Kasumi-1 (cell line): ENCODE data around the gene ADA.

Experiments
- DNase-seq, 2 experiments: peaks; one replicate each; lab custom pipeline; 2025; lab: John Stamatoyannopoulos, UW

Gene ADA

DNA sequence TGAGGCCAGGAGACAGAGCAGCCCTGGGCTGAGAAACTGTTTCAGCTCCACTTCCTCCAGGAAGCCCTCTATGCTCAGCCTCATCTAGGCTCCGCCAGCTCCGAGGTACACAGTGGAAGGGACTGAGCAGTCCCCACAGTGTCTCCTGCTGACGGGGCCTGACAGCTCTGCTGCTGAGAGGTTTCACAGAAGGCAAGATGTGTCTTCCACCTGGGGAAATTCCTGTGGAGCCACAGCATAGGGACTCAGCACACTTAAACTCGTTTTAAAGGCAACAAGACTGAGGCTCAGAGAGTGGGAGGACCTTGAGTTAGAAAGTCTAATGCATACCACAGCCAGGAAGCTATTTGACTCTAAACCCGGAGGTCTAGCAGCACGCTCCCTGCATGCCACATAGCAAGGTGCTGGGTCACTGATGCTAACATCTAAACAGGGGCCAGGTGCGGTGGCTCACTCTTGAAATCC lies 6.8 kb downstream of the ADA start:
- DNase-seq: no peak

DNA sequence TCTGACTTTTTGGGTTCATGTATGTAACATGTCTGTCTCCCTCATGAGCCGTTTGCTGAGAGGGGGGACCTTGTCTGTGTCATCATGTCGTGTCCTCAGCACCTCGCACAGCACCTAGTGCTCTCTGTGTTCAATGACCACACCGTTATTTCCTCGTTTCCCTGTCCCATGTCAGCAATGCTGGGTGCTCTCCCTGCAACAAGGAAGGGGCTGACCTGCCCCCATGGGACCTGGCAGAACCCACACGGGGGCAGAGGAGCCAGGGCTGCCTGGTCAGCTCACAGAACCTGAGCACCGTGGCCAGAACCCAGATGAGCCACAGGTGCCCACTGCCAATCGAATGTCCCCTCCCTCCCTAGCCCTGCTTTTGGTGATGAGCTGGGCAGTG lies 7.3 kb downstream of the ADA start:
- DNase-seq: no peak

DNA sequence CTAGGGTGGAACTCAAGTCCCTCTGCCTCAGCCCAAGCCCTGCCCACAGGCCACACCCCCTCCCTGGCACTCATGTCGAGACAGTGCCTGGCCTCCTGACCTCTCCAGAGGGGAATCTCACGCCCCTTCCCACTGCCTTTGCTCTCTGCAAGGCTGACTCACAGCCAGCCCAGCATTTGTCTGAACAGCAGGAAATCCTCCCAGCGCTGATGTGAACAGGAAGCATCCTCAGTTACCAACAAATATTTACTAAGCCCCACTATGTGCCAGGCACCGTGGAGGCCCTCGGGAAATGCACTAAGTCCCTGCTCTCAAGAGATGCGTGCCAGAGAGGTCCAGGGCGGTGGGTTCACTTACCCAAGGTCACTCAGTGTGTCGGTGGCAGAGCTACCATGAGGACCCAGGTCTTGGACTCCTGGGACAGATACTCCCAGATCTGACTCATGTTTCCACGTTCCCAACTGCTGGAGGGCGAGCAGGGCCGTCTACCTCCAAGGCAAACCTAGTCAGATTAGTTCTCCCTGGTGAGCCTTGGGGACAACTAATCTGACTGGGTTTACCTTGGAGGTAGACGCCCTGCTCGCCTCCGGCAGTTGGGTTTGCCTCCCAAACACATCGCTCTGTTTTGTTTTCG lies 7.8 kb downstream of the ADA start:
- peak; percentile 29 to 36 for DNase-seq

DNA sequence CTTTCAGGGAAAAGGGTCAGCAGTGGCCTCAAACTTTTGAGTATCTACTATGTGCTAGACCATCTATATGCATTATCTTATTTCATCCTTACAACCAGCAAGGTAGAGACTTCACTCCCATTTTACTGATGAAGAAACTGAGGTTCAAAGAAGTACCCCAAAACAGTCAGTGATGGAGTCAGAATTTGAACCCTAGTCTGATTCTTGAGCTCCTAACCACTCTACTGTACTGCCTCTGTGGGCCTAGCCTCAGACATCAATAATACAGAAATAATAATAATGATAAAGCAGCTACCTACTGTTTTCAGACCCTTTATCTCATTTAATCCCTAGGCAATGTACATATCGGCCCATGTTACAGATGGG lies 8.4 kb downstream of the ADA start:
- no peak for DNase-seq

DNA sequence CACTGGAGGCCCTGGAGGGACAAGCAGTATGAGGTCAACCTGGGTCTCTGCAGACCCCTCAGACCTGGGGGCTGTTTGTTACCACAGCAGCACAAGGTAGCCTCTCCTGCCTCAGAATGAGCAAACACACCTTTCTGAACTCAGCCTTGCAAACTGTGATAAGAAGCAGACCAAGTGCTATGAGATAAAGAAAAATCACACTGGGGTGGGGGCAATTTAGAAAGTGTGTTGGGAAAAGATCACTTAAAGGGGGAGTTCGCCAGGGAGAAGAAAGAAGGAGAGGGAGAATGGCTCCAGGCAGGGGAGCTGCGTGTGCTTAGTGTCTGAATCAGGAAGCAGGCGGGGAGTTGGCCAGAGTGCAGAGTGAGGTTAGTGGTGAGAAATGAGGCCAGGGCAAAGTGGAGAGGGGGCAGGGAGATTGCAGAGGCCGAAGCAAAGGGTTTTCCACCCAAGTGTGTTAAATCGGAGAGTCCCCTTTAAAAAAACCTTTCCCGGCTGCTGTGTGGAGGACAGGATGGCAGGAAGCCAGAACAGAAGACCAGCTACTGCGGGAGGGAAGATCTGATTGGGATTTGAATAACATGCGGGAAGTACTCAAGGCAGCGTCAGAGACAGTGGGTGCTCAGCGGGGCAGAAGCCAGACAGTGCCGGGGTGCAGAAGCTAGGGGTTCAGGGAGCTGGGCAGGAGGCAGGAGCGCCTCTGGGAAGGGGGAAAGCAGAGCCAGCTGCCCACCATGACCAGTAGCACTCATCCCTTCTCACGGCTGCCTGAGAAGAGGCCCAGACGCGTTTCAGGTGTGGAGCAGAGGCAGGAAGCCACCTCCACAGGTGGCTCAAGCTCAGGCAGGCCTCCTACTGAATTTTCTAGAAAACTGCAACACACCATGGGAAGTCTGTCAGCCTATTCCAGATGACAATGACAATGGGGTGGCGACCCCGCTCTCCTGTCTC lies 9.0 kb downstream of the ADA start:
- DNase-seq: peak; percentile 77 to 81

DNA sequence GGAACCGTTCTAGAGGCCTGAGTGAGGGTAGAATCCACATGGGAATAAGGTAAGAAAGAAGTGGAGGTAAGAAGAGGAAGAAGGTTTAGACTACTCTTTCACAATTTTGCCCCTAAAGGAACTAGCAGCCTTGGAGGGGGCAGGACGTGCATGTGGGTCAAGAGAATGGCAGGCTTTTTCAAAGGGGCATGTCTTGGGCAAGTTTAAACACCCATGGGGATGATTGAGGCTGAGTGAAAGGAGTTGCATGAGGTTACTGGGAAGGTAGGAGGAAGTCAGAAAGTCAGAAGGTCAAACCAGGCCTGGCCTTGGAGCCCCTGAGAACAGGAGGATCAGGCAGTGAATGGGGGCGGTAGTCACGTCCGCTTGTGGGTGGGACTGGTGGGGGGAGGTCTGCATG lies 10.2 kb downstream of the ADA start:
- no peak for DNase-seq

DNA sequence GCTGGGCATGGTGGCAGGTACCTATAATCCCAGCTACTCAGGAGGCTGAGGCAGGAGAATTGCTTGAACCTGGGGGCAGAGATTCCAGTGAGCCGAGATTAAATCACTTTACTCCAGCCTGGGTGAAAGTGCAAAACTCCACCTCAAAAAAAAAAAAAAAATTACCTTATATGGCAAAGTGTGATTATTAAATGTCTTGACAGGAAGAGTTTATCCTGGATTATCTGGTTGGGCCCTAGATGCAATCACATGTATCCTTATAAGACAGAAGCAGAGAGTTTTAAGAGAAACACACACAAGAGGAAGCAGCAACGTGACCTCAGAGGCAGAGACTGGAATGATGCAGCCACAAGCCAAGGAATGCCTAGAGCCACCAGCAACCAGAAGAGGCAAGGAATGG lies 11.0 kb downstream of the ADA start:
- no peak for DNase-seq

DNA sequence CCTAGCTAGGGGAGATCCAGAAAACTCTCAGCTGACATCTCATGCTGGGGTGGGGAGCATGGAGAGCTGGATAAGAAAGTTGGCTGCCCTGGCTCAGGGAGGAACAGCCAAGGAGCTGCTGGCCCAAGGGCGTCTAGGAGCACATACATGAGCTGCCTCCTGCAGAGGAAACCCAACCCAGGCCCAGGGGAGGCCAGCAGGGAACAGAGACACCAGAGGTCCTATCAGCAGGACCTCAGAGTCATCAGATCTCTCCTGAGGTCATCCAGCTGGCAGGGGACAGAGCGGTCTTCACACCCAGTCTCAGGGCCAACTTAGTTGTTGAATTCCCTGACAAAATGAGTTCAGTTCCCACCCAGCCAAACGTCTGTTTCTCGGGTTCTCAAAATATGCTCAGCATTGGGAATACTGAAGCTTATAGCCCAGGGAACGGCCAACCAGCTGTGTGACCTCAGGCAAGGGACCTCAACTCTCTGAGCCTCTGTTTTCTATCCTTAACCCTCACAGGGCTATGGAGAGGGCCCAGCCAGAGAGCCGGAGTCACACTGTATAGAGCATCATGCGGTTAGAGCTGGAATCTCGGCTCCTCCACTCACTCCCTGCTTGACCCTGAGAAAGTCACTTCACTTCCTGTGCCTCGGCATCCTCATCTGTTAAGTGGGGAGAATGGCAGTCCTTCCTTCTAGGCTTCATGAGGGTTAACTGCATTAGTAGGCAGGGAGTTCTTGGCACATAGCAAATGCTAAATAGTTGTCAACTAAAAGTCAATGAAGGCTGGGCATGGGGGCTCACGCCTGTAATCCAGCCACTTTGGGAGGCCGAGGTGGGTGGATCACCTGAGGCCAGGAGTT lies 13.8 kb downstream of the ADA start:
- no peak for DNase-seq

DNA sequence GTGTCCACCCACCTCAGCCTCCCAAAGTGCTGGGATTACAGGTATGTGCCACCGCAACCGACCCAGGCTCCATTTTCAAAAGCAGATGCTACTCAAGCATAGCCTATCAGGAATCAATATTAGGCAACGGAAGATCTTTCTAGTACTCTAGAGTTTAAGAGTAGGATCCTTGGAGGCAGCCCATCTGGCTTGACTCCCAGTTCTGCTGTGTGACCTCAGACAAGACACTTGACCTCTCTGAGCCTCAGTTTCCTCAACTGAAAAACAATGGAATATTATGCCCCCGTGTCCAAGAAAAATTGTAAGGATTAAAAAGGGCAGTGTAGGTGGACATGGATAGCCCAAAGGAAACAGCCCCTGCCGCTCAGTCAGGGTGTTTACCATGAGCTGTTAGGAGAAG lies 14.5 kb downstream of the ADA start:
- no peak for DNase-seq

DNA sequence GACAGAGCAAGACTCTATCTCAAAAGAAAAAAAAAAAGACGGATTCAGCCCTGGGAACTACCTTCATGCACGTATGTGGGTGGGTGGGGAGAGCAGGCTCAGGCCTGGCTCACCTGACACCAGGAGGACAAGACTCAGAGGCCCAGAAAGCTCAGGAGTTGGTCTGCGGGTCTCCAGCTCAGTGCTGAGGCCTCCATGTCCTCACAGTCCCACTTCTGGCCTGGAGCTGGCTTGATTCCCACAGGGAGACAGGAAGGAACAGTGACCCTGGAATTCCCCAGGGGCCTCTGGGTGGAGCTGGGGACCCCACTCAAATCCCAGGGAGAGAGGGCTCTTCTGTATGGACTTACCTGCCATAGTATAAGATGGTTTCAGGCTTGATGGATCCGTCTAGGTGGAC lies 15.6 kb downstream of the ADA start:
- no peak for DNase-seq

DNA sequence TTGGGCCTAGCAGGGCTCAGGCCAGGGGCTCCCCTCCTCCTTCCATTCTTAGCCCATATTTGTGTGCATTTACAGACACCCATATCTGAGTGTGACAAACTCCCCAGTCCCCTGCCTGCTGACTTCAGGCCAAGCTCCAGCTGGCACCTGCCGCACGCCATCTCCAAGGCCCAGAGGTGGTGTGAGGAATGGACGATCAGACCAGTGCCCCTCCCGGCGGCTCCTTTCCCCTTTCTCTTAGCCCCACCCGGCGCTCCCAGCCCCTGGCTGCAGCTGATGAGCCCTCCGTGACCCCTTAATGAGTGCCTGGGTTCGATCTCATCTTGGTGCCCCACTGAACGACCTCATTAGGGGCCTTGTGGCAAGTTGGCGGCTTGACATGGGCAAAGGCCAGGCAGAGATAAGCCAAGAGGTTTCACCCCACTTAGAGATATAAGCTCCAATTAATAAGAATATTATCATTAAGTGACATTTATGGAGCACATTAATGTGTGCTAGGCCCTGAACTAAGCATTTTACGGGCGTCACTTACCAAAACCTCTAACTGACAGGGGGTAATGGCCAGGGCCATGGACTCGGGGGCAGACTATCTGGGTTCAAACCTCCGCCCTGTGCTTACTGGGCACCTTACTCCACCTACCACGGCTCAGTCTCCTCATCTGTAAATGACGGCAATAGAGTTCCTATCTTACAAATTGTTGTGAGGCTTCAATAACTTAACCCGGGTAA lies 17.5 kb downstream of the ADA start:
- no peak for DNase-seq

DNA sequence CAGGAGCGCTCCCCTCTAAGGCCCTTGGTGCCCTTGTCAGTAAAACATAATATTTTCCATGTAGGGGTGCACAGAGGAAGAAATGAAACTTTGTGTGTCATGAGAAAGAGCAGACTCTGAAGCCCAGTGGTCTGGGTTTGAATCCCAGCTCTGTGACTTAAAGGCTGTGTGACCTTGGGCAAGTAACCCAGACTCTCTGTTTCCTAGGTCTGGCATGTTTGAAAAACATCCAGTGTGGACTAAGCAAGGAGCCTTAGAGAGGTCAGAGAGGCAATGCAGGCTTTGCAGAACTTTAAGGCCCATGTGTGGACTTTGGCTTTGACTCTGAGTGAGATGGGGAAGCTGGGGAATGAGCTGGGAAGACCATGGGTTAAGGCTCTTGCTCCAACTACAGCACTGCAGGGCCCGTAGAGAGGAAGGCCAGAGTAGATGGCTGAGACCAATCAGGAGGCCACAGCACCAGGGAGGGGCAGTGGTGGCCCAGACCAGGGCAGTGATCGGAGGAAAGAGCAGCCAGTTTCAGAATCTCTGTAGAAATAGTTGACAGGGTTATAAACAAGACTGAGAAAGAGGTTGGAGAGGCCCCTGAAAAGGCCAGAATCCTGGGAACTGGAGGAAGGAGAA lies 18.2 kb downstream of the ADA start:
- no peak for DNase-seq

DNA sequence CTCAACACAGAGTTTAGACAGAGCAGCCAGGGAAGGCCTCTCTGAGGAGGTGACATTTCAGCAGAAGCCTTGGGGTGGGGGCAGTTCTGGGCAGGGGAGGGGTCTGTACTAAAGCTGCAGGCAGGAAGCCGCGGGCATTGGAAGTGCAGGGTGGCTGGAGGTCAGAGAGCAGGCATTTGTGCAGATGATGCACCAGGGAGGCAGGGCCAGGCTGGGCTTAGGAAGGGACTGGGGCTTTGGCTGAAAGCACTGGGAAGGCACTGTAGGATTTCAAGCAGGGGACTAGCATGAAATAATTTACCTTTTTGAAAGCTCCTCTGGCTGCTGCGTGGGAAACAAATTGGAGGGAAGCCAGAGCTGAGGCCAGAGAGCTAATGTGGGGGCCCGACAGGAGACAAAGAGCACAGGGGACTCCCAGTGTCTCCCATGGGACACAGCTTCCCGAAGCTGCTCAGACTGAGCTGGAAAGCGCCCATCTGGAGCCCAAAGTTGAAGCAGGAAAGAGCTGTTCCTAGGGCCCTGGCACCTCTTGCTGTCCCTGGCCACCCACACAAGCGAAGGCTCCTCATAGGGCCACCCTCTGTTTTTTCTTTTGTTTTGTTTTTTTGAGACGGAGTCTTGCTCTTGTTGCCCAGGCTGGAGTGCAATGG lies 19.3 kb downstream of the ADA start:
- DNase-seq: no peak

DNA sequence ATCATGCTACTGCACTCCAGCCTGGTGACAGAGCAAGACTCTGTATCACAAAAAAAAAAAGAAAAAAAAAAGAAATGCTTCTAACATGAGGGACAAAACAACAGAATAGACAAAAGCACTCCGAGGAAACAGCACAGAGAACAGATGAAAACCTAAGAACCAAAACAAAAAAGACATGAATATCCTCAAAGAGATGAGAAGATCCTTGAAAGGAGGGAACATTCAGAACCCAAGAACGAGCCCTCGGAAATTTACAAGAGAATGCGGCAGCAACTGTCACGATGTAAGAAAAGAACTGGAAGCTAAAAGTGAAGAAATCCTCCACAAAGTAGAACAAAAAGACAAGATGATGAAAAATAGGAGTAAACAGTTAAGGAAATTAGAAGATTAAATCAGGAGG lies 21.2 kb downstream of the ADA start:
- no peak for DNase-seq

DNA sequence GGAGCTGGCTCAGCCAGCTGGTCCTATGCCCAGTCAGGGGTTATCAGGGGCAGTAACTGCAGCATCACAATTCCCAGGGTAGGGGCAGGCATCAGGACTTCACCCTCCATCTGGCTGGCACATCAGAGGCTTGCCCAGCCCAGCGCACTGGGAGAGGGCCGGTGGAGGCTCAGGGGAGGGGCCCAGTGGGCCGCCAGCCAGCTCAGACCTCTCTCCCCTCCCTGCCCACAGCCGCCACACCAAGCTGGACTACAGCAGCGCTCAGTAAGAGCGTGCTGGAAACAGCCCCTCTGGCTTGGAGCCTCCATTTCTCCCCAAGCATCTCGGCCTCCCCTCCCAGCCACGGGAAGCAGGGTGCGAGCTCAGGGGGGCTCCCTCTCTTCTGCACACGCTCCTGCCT lies 22.0 kb downstream of the ADA start:
- DNase-seq: no peak

DNA sequence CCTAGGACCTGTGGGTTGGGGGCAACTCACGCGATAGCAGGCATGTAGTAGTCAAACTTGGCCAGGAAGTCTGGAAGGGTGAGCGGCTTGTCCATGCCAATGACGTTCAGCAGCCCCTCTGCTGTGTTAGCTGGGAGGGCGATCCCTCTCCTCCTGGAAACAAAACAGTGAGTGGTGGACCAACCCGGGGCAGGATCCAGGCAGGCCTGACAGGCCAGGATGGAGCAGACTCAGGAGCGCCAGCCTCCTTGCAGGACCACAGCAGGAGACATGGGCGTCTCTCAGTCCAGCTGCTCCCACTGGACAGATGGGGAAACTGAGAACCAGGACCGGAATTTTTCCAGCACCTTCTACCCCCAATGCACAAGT lies 22.5 kb downstream of the ADA start:
- DNase-seq: no peak

DNA sequence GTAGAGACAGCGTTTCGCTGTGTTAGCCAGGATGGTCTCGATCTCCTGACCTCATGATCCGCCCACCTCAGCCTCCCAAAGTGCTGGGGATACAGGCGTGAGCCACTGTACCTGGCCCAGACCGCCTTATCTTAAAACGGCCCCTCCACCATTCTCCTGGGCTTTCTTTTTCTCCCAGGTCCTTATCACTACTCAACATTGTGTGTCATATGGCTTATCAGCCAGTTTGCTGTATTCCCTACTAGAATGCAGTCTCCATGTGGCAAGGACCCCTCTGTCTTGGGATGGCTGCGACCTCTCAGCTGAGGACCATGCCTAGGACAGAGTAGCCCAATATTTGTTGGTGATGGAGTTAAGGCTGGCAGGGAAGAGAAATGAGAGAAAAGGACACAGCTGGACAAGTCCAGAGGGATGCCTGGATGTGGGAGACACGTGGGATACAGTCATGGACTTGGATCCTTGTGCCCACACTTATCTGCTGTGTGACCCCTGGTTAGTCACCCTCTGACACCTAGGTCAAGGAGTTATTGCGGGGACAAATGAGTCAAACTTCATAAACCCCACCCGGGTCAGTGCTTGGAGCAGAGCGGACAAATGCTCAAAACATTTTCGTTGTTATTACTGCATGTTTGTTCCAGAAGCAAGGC lies 24.0 kb downstream of the ADA start:
- DNase-seq: no peak

DNA sequence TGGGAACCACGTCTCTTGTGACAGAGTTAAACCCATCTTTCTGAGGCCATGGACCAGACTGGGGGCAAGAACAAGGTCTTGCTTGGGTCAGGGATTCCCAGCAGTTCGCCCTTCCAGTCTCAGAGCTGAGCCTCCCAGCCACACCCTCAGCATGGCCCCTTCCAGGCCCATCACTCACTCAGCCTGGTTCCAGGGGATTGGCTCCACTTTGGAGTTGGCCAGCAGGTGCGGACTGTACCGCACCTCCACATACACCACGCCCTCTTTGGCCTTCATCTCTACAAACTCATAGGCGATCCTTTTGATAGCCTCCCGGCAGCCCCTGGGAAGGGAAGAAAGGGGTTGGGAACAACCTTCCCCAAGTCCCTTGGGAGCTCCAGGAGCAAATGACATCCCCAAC lies 25.2 kb downstream of the ADA start:
- DNase-seq: no peak

DNA sequence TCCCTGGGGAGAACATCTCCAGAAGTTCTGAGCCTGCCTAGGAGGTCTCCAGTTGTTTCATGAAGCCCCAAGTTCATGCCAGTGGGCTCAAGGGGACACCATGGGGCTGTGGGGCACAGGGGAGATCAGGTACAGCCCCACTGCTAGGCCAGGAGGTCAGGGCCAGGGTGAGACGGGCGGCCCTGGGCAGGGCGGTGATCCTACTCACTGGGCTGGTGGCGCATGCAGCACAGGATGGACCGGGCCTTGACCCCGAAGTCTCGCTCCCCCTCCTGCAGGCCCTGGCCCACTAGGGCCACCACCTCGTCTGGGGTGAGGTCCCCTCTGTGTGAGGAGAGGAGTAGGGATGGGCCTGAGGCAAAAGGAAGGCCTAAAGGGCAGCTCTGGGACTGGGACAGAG lies 26.1 kb downstream of the ADA start:
- no peak for DNase-seq

DNA sequence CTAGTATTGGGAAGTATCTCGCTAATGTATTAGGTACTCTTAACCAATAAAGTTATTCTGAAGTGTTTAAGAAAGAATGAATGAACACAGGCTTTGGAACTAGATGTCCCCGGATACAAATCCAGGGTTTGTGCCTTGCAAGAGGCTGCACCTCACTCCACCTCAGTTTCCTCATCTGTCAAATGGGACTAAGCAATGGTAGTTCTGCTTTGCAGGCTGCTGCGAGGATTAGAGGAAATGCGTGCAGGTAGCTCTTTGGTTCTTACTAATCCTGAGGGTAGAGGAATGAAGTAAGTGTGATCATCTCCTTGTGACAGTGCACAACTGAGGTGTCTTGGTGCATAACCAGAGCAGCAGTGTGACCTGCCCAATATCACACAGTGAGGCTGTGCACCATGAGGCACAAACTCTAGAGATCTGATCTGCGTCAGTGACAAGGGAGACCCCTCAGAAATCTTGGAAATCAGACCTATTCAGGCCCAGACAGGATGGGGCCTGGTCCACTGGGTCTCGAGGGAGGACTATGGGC lies 26.7 kb downstream of the ADA start:
- no peak for DNase-seq
